Measurements from ENCODE around the gene SHC3.

- TF ChIP-seq REST (IDR thresholded peaks at IDR 0.05; ENCODE audit: low read depth) (no peak), RAD21 (IDR thresholded peaks at IDR 0.05; ENCODE audit: low read depth) (no peak), EP300 (IDR thresholded peaks at IDR 0.05; ENCODE audit: borderline replicate concordance) (no peak), NFIC (IDR thresholded peaks at IDR 0.05) (no peak)
Observed at GRCh38 chr9:89134709-89135108, 43.9 kb downstream of the SHC3 start.

Measured in Ishikawa (cell line).